Measurements from ENCODE around the gene FAM174C.

DNA sequence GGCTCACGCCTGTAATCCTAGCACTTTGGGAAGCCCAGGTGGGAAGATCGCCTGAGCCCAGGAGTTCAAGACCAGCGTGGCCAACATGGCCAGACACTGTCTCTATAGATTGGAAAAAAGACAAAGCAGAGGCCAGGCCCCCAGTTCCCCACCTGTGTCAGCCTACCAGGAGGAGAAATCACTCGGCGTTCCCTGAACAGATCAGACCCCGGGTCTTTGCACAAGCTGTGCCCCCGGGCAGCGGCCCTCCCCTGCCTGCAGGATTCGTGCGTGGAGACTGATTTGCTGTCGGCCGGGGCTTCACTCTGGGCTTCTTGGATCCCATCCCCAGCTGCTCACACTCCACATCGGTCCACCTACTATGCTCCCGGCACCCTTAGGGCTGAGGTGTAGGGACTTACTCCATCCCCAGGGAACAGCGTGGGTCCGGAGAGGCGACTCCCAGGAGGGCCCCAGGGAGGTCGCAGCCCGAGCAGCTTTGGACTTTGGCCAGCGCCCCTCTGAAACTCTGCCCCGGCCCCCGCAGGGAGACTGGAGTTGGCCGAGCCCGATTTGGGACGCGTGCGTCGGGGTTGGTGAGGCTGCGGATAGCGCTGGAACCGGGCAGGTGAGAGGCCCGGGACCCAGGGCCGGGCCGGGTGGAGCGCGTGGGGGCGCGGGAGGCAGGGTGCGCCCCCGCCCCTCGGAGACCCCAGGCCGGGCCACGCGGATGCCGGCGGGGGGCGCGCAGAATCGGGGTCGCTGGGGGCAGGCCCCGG, 9.8 kb downstream of the FAM174C start:
- TF ChIP-seq, protein P1, sequence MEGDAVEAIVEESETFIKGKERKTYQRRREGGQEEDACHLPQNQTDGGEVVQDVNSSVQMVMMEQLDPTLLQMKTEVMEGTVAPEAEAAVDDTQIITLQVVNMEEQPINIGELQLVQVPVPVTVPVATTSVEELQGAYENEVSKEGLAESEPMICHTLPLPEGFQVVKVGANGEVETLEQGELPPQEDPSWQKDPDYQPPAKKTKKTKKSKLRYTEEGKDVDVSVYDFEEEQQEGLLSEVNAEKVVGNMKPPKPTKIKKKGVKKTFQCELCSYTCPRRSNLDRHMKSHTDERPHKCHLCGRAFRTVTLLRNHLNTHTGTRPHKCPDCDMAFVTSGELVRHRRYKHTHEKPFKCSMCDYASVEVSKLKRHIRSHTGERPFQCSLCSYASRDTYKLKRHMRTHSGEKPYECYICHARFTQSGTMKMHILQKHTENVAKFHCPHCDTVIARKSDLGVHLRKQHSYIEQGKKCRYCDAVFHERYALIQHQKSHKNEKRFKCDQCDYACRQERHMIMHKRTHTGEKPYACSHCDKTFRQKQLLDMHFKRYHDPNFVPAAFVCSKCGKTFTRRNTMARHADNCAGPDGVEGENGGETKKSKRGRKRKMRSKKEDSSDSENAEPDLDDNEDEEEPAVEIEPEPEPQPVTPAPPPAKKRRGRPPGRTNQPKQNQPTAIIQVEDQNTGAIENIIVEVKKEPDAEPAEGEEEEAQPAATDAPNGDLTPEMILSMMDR (IDR thresholded peaks at IDR 0.05) = no peak
- no peak for TF ChIP-seq POLR2A (IDR thresholded peaks at IDR 0.05)
